Activated T-helper 9 cell treated with anti-CD3 and anti-CD28 coated beads, Interleukin-2, amount 50 U/mL, for 16 hours (primary cell): ENCODE results near the gene EXOC3L1.
A peak's percentile ranks its signal among the peaks of the same experiment; 100 is the strongest.

Experiments used
- DNase-seq: peaks from one replicate; pipeline ENCODE4 v3.0.0-alpha.2; 2020; ENCODE audit warnings: low read depth

The EXOC3L1 gene

GRCh38 chr16:67163999-67164558 is 25.9 kb downstream of the EXOC3L1 start:
- no peak for DNase-seq

- DNase-seq: no peak
Measured at GRCh38 chr16:67163164-67163998, 26.6 kb downstream of the EXOC3L1 start.

- no peak for DNase-seq
Measured at GRCh38 chr16:67162506-67163163, 27.3 kb downstream of the EXOC3L1 start.

GRCh38 chr16:67161595-67162058 is 28.3 kb downstream of the EXOC3L1 start:
- DNase-seq: no peak

- DNase-seq: peak; percentile 76
Measured at GRCh38 chr16:67158637-67159600, 31.0 kb downstream of the EXOC3L1 start.

- DNase-seq: no peak
Measured at GRCh38 chr16:67157892-67158635, 31.9 kb downstream of the EXOC3L1 start.

- no peak for DNase-seq
Measured at GRCh38 chr16:67157106-67157748, 32.7 kb downstream of the EXOC3L1 start.

- no peak for DNase-seq
Measured at GRCh38 chr16:67156143-67156844, 33.6 kb downstream of the EXOC3L1 start.

GRCh38 chr16:67155295-67156142 is 34.4 kb downstream of the EXOC3L1 start:
- peak; percentile 76 for DNase-seq

GRCh38 chr16:67154578-67155294 is 35.2 kb downstream of the EXOC3L1 start:
- DNase-seq: no peak

- no peak for DNase-seq
Measured at GRCh38 chr16:67151431-67152097, 38.4 kb downstream of the EXOC3L1 start.

- DNase-seq: no peak
Measured at GRCh38 chr16:67150833-67151396, 39.0 kb downstream of the EXOC3L1 start, which contains the start of gene B3GNT9. B3GNT9 (minus strand) TSS chr16:67150998; CDS start chr16:67150485, 513 bp downstream.

- DNase-seq: peak; percentile 49
Measured at GRCh38 chr16:67150047-67150832, 39.7 kb downstream of the EXOC3L1 start.

- DNase-seq: no peak
Measured at GRCh38 chr16:67149276-67150046, 40.5 kb downstream of the EXOC3L1 start.

- DNase-seq: no peak
Measured at GRCh38 chr16:67148656-67149275, 41.2 kb downstream of the EXOC3L1 start.
